CD14-positive monocyte (primary cell): ENCODE results near the gene CEACAM1. TPM values are rescaled to one million over a fixed set of nuclear protein-coding genes. Genes with fewer than 3 reads are reported as not detected.
"Not testable (repeated sequence)": the region's sequence is repeated elsewhere in the genome, so short reads cannot be mapped to it uniquely, and the experiment has no call there.

Source experiments
- DNase-seq, 3 donors: peaks; one replicate each; pipeline ENCODE4 v3.0.0-alpha.2; 2011 to 2022
- H2AFZ ChIP-seq: 2 replicates; pipeline ENCODE4 v1.6.0; 2012; ENCODE audit warnings: mild to moderate bottlenecking, low read depth, low read length, inconsistent platforms; ENCODE audit not compliant: insufficient read depth, poor library complexity, severe bottlenecking
- H3K27ac ChIP-seq, 2 donors: 1 replicate in 1 of 2; 2 replicates in 1 of 2; pipeline ENCODE4 v1.5.1; 2012 to 2013; ENCODE audit warnings: low read length in 2 of 2, control low read depth in 1 of 2, inconsistent platforms in 1 of 2, low read depth in 1 of 2, mild to moderate bottlenecking in 1 of 2
- H3K27me3 ChIP-seq, 2 donors: one replicate each; pipeline versions ENCODE4 v1.6.0 to v1.6.1; 2011 to 2013; ENCODE audit warnings: low read length in 2 of 2; ENCODE audit not compliant: control insufficient read depth in 2 of 2, insufficient read depth in 2 of 2
- H3K36me3 ChIP-seq, 2 donors: replicated peaks in 1 of 2; 1 replicate in 1 of 2; 2 replicates in 1 of 2; pipeline versions ENCODE4 v1.5.1 to v1.6.1; 2012 to 2013; ENCODE audit warnings: low read length in 2 of 2, control low read depth in 1 of 2, inconsistent platforms in 1 of 2, mild to moderate bottlenecking in 1 of 2; ENCODE audit not compliant: insufficient read depth in 2 of 2, control insufficient read depth in 1 of 2
- H3K4me1 ChIP-seq, 2 donors: 1 replicate in 1 of 2; 2 replicates in 1 of 2; pipeline versions ENCODE4 v1.5.1 to v1.6.1; 2012 to 2013; ENCODE audit warnings: low read length in 2 of 2, control low read depth in 1 of 2, inconsistent platforms in 1 of 2, mild to moderate bottlenecking in 1 of 2, moderate library complexity in 1 of 2; ENCODE audit not compliant: insufficient read depth in 2 of 2, control insufficient read depth in 1 of 2
- H3K4me2 ChIP-seq: replicated peaks from 2 replicates; pipeline ENCODE3; 2012; ENCODE audit warnings: low read length, moderate library complexity, mild to moderate bottlenecking; ENCODE audit not compliant: poor library complexity, severe bottlenecking; ENCODE audit errors: extremely low read depth
- H3K4me3 ChIP-seq, 3 experiments: fragments of 200-600 bp in 1 of 3; sonication (generic) in 1 of 3; replicated peaks in 1 of 3; 1 replicate in 2 of 3; 2 replicates in 1 of 3; pipeline ENCODE4 v1.5.1; 2011 to 2013; ENCODE audit warnings: low read length in 3 of 3, mild to moderate bottlenecking in 3 of 3, control low read depth in 2 of 3, low read depth in 2 of 3, inconsistent platforms in 1 of 3, moderate library complexity in 1 of 3
- H3K79me2 ChIP-seq: 2 replicates; pipeline ENCODE4 v1.6.0; 2012; ENCODE audit warnings: mild to moderate bottlenecking, control low read depth, inconsistent platforms, low read length, moderate library complexity; ENCODE audit not compliant: insufficient read depth
- H3K9ac ChIP-seq: 2 replicates; pipeline ENCODE4 v1.6.0; 2017; ENCODE audit warnings: low read length, mild to moderate bottlenecking; ENCODE audit not compliant: insufficient read depth, poor library complexity, severe bottlenecking
- H3K9me3 ChIP-seq, 2 donors: replicated peaks in 1 of 2; 1 replicate in 1 of 2; 2 replicates in 1 of 2; pipeline versions ENCODE4 v1.5.1 to v1.6.1; 2012 to 2013; ENCODE audit warnings: low read length in 2 of 2, control low read depth in 1 of 2; ENCODE audit not compliant: control insufficient read depth in 1 of 2, insufficient read depth in 1 of 2
- H4K20me1 ChIP-seq: 2 replicates; pipeline ENCODE4 v1.6.0; 2012; ENCODE audit warnings: mild to moderate bottlenecking, low read length, control low read depth, moderate library complexity; ENCODE audit not compliant: insufficient read depth
- H3K27ac Mint-ChIP-seq, 7 donors: one replicate each; pipeline ENCODE4 v1.8.0; 2020; ENCODE audit warnings: mild to moderate bottlenecking in 7 of 7, mixed read lengths in 7 of 7, moderate library complexity in 6 of 7, inconsistent platforms in 2 of 7
- H3K27me3 Mint-ChIP-seq, 3 donors: one replicate each; pipeline ENCODE4 v1.8.0; 2021 to 2022; ENCODE audit warnings: low read depth in 3 of 3, mild to moderate bottlenecking in 3 of 3, mixed read lengths in 3 of 3, moderate library complexity in 3 of 3, inconsistent platforms in 1 of 3
- H3K36me3 Mint-ChIP-seq, 2 donors: one replicate each; pipeline ENCODE4 v1.8.0; 2020; ENCODE audit warnings: mixed read lengths in 2 of 2, inconsistent platforms in 1 of 2, mild to moderate bottlenecking in 1 of 2
- H3K4me1 Mint-ChIP-seq: one replicate; pipeline ENCODE4 v1.8.0; 2020; ENCODE audit warnings: mild to moderate bottlenecking, mixed read lengths
- H3K4me3 Mint-ChIP-seq, 2 donors: one replicate each; pipeline ENCODE4 v1.8.0; 2020; ENCODE audit warnings: mild to moderate bottlenecking in 2 of 2, mixed read lengths in 2 of 2, moderate library complexity in 1 of 2
- H3K9me3 Mint-ChIP-seq, 7 donors: one replicate each; pipeline ENCODE4 v1.8.0; 2020 to 2022; ENCODE audit warnings: mixed read lengths in 7 of 7, mild to moderate bottlenecking in 6 of 7, moderate library complexity in 6 of 7, inconsistent platforms in 2 of 7
- WGBS: methylation state at CpG from one replicate; pipeline ENCODE4 v1.1.5; 2013; ENCODE audit warnings: missing lambda C conversion rate; ENCODE audit not compliant: insufficient coverage; 5-methylcytosine and 5-hydroxymethylcytosine counted together
- intact Hi-C, 2 donors: fragments of 100-400 bp; cut with micrococcal nuclease; formaldehyde crosslinking; loops; one replicate each; pipeline versions ENCODE4 v1.15.0 to v1.15.1; 2023
- polyA plus RNA-seq, 3 donors: library from polyadenylated mRNA; depleted of rRNA in 1 of 3; unstranded in 2 of 3; stranded (reverse) in 1 of 3; fragments of 300-500 nt in 2 of 3; fragments of >200 nt in 1 of 3; fragmentation: Illumina TruSeq in 2 of 3; gene quantifications; 1 replicate in 2 of 3; 2 replicates in 1 of 3; pipeline ENCODE4 v1.2.3, GENCODE V29; 2012 to 2021
- TF ChIP-seq, protein P1 (sequence below): fragments of 200-600 bp; IDR thresholded peaks from one replicate; pipeline ENCODE4 v1.8.0; 2022; ENCODE audit warnings: antibody characterized with exemption, mild to moderate bottlenecking

Gene CEACAM1
- polyA plus RNA-seq, 3 donors = 0.09 to 0.40 (median 0.22) TPM

DNA sequence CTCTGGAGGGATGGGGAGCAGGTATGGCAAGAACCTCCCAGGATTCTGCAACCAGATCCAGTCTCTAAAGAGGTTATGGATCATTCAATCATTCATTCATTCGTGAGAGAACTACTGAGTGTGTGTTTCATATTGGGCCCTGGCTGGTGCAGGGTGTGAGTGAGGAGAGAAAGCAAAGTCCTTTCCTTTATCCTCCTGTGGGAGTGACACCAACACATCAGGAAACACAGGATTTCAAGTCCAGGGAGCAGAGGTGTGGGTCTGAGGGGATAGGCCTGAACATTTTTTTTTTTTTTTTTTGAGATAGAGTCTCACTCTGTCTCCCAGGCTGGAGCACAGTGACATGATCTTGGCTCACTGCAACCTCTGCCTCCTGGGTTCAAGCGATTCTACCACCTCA is 3.3 kb downstream of the CEACAM1 start:
- Histone ChIP-seq H3K36me3 (no peaks in the 10 kb centered on the region), H3K9me3 (no peaks in the 10 kb centered on the region), H3K27me3 (no peaks in the 10 kb centered on the region), H3K27ac (no peak overlapping the region), H3K4me3 (no peak overlapping the region), H3K4me2 (no peak overlapping the region), H3K79me2 (no peaks in the 10 kb centered on the region), H3K9ac (no peak overlapping the region), H3K4me1 (peaks cover 24 to 26% of the 10 kb centered on the region in 2 donors), H4K20me1 (no peaks in the 10 kb centered on the region), H2AFZ (no peak overlapping the region)
- H3K27me3 Mint-ChIP-seq = peaks cover 7 to 16% (median 13%) of the 10 kb centered on the region in 3 donors
- WGBS = no CpG with 5 or more reads among the region's 2 CpGs
- H3K9me3 Mint-ChIP-seq = no peaks in the 10 kb centered on the region
- H3K4me1 Mint-ChIP-seq = peaks cover 25% of the 10 kb centered on the region
- intact Hi-C loops = no loop called here
- H3K27ac Mint-ChIP-seq = peak overlapping the region in 1 of 7 donors; percentile 73
- no peak for DNase-seq
- no peaks in the 10 kb centered on the region for H3K36me3 Mint-ChIP-seq
- TF ChIP-seq, protein P1, sequence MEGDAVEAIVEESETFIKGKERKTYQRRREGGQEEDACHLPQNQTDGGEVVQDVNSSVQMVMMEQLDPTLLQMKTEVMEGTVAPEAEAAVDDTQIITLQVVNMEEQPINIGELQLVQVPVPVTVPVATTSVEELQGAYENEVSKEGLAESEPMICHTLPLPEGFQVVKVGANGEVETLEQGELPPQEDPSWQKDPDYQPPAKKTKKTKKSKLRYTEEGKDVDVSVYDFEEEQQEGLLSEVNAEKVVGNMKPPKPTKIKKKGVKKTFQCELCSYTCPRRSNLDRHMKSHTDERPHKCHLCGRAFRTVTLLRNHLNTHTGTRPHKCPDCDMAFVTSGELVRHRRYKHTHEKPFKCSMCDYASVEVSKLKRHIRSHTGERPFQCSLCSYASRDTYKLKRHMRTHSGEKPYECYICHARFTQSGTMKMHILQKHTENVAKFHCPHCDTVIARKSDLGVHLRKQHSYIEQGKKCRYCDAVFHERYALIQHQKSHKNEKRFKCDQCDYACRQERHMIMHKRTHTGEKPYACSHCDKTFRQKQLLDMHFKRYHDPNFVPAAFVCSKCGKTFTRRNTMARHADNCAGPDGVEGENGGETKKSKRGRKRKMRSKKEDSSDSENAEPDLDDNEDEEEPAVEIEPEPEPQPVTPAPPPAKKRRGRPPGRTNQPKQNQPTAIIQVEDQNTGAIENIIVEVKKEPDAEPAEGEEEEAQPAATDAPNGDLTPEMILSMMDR = no peak
- H3K4me3 Mint-ChIP-seq = no peak overlapping the region

DNA sequence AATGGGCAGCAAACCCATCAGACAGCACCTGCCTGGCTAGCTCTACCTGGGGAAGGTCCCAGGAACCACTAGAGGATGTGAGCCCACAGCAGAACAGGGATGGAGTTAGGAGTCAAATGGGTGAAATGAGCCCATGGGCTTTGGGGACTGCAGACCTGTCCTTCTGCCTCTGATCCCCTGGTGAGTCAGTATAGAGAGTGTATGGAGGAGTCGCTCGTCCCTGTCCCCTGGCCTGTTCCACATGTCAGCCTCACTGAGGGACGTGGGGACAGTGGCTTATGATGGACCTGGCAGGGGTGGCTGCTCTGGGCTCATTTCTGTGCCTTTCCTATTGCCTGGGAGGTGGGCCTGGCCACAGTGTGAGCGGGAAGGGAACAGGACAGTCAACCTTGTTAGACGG is 4.0 kb downstream of the CEACAM1 start:
- no peaks in the 10 kb centered on the region for H3K36me3 Mint-ChIP-seq
- no peaks in the 10 kb centered on the region for H3K79me2 ChIP-seq
- H3K27me3 Mint-ChIP-seq = peaks cover 5 to 17% (median 10%) of the 10 kb centered on the region in 3 donors
- H3K4me3 ChIP-seq = no peak overlapping the region
- H3K27ac Mint-ChIP-seq = no peak overlapping the region
- H3K9me3 Mint-ChIP-seq = no peaks in the 10 kb centered on the region
- TF ChIP-seq, protein P1 = no peak
- no peak for DNase-seq
- H3K27me3 ChIP-seq = no peaks in the 10 kb centered on the region
- no peaks in the 10 kb centered on the region for H3K9me3 ChIP-seq
- intact Hi-C loops = no loop called here
- H3K27ac ChIP-seq = no peak overlapping the region
- 98% methylated on average over 5 of the region's 5 CpGs for WGBS
- H3K4me2 ChIP-seq = no peak overlapping the region
- peaks cover 24 to 26% of the 10 kb centered on the region in 2 donors for H3K4me1 ChIP-seq
- H3K4me1 Mint-ChIP-seq = peaks cover 25% of the 10 kb centered on the region
- no peaks in the 10 kb centered on the region for H3K36me3 ChIP-seq
- H2AFZ ChIP-seq = no peak overlapping the region
- no peak overlapping the region for H3K9ac ChIP-seq
- no peaks in the 10 kb centered on the region for H4K20me1 ChIP-seq
- H3K4me3 Mint-ChIP-seq = no peak overlapping the region

DNA sequence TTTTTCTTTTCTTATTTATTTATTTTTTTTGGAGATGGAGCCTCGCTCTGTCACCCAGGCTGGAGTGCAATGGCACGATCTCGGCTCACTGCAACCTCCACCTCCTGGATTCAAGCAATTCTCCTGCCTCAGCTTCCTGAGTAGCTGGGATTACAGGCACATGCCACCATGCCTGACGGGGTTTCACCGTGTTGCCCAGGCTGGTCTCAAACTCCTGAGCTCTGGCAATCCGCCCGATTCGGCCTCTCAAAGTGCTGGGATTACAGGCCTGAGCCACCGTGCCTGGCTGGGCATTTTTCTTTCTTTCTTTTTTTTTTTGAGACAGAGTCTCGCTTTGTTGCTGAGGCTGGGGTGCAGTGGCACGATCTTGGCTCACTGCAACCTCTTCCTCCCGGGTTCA is 6.0 kb downstream of the CEACAM1 start:
- 96% methylated on average over 10 of the region's 12 CpGs for WGBS
- H3K27ac ChIP-seq, H3K4me2 ChIP-seq, H3K27ac Mint-ChIP-seq, H4K20me1 ChIP-seq, H3K9ac ChIP-seq, H2AFZ ChIP-seq, H3K27me3 ChIP-seq, H3K79me2 ChIP-seq, intact Hi-C loops, H3K4me3 Mint-ChIP-seq, H3K4me3 ChIP-seq, H3K36me3 Mint-ChIP-seq, H3K9me3 Mint-ChIP-seq, H3K36me3 ChIP-seq, DNase-seq, H3K9me3 ChIP-seq: not testable (repeated sequence)
- Mint-ChIP-seq H3K4me1 (peaks cover 12% of the 10 kb centered on the region), H3K27me3 (peaks cover 2 to 15% (median 5%) of the 10 kb centered on the region in 3 donors)
- peaks cover 10 to 13% of the 10 kb centered on the region in 2 donors for H3K4me1 ChIP-seq
